HepG2 (cell line): ENCODE results near the gene FKBP5. TPM values are rescaled to one million over a fixed set of nuclear protein-coding genes. Genes with fewer than 3 reads are reported as not detected.

Source experiments
- AGO1 ChIP-seq: fragments of 200-400 bp; formaldehyde crosslinking; IDR thresholded peaks from 2 replicates; pipeline ENCODE4 v1.6.1; 2017; ENCODE audit warnings: mild to moderate bottlenecking, low read depth, low read length, moderate library complexity; ENCODE audit not compliant: poor library complexity, severe bottlenecking
- ATF2 ChIP-seq: sonication (generic); formaldehyde crosslinking; IDR thresholded peaks from 2 replicates; pipeline ENCODE4 v1.4.0; 2020; ENCODE audit warnings: missing genetic modification reagents
- ATF7 ChIP-seq, 2 experiments: fragments of 450-650 bp in 1 of 2; sonication (generic) in 1 of 2; formaldehyde crosslinking in 1 of 2; IDR thresholded peaks; 2 replicates each; pipeline versions ENCODE4 v1.4.0 to v1.6.1; 2016 to 2020; ENCODE audit warnings: antibody characterized with exemption in 1 of 2, mild to moderate bottlenecking in 1 of 2, missing genetic modification reagents in 1 of 2
- CENPX ChIP-seq: sonication (generic); formaldehyde crosslinking; IDR thresholded peaks from 2 replicates; pipeline ENCODE4 v1.9.0; 2021; ENCODE audit warnings: mild to moderate bottlenecking, missing genetic modification reagents, moderate library complexity
- ESRRA ChIP-seq: sonication (generic); formaldehyde crosslinking; IDR thresholded peaks from 2 replicates; pipeline ENCODE4 v1.5.1; 2020; ENCODE audit warnings: mild to moderate bottlenecking, low read depth, missing genetic modification reagents
- GABPB1 ChIP-seq: IDR thresholded peaks from 2 replicates; pipeline ENCODE4 v1.6.1; 2016; ENCODE audit warnings: mild to moderate bottlenecking, missing genetic modification reagents, moderate library complexity, missing compliant biosample characterization
- JUNB ChIP-seq: sonication (generic); formaldehyde crosslinking; IDR thresholded peaks from 2 replicates; pipeline ENCODE4 v1.8.0; 2022; ENCODE audit warnings: missing genetic modification reagents, mild to moderate bottlenecking, borderline replicate concordance
- NFATC3 ChIP-seq: sonication (generic); formaldehyde crosslinking; IDR thresholded peaks from 2 replicates; pipeline ENCODE4 v1.5.1; 2020; ENCODE audit warnings: mild to moderate bottlenecking, missing genetic modification reagents
- PAX8 ChIP-seq: sonication (generic); formaldehyde crosslinking; IDR thresholded peaks from 2 replicates; pipeline ENCODE4 v1.8.0; 2022; ENCODE audit warnings: mild to moderate bottlenecking, missing genetic modification reagents, borderline replicate concordance
- PRDM4 ChIP-seq: sonication (generic); formaldehyde crosslinking; IDR thresholded peaks from 2 replicates; pipeline ENCODE4 v1.9.0; 2021; ENCODE audit warnings: missing genetic modification reagents, borderline replicate concordance
- SIN3A ChIP-seq: IDR thresholded peaks from 2 replicates; pipeline ENCODE4 v1.6.1; 2011; ENCODE audit warnings: low read depth, mild to moderate bottlenecking, control low read depth, low read length, borderline replicate concordance
- TP53 ChIP-seq: sonication (generic); formaldehyde crosslinking; conservative IDR thresholded peaks from 2 replicates; pipeline ENCODE4 v1.4.0; 2020; ENCODE audit warnings: missing genetic modification reagents
- WIZ ChIP-seq: sonication (generic); formaldehyde crosslinking; IDR thresholded peaks from 2 replicates; pipeline ENCODE4 v1.5.1; 2020; ENCODE audit warnings: mild to moderate bottlenecking, missing genetic modification reagents
- ZBTB1 ChIP-seq: sonication (generic); formaldehyde crosslinking; IDR thresholded peaks from 2 replicates; pipeline ENCODE4 v1.4.0; 2020; ENCODE audit warnings: missing genetic modification reagents, borderline replicate concordance
- ZNF264 ChIP-seq: sonication (generic); formaldehyde crosslinking; IDR thresholded peaks from 2 replicates; pipeline ENCODE4 v1.4.0; 2020; ENCODE audit warnings: missing genetic modification reagents
- ZNF572 ChIP-seq: sonication (generic); formaldehyde crosslinking; IDR thresholded peaks from 2 replicates; pipeline ENCODE4 v1.5.1; 2020; ENCODE audit warnings: mild to moderate bottlenecking, missing genetic modification reagents
- polyA plus RNA-seq, 8 experiments: library from polyadenylated mRNA; depleted of rRNA in 3 of 8; stranded (reverse) in 7 of 8; unstranded in 1 of 8; fragments of >200 nt; fragmentation: Illumina TruSeq in 4 of 8; extraction: Trizol in 4 of 8; gene quantifications; 2 replicates each; pipeline versions ENCODE4 v1.2.1 to v1.2.3, GENCODE V29; 2011 to 2016; ENCODE audit warnings: low read depth in 4 of 8, missing spikeins in 1 of 8, mixed read lengths in 1 of 8; ENCODE audit not compliant: insufficient read depth in 1 of 8
- total RNA-seq, 5 experiments: library from RNA; depleted of rRNA; stranded (reverse); fragments of >200 nt; fragmentation: Illumina TruSeq; extraction: Trizol; gene quantifications; 2 replicates each; pipeline ENCODE4 v1.2.3, GENCODE V29; 2016; ENCODE audit warnings: low read depth in 1 of 5
- TF ChIP-seq, protein P1 (sequence below): sonication (generic); formaldehyde crosslinking; IDR thresholded peaks from 2 replicates; pipeline ENCODE4 v1.4.0; 2020; ENCODE audit warnings: missing genetic modification reagents, borderline replicate concordance
- TF ChIP-seq, protein P2 (sequence below): IDR thresholded peaks from 2 replicates; pipeline ENCODE4 v1.6.1; 2018; ENCODE audit warnings: missing genetic modification reagents, mild to moderate bottlenecking, missing compliant biosample characterization
- TF ChIP-seq, protein P3 (sequence below): sonication (generic); formaldehyde crosslinking; IDR thresholded peaks from 2 replicates; pipeline ENCODE4 v1.4.0; 2020; ENCODE audit warnings: mild to moderate bottlenecking, missing genetic modification reagents

FKBP5 gene
- total and polyA plus RNA-seq, 2 of the 13 experiments (the other 11 are each of a cell fraction or from before 2014, with no cell fraction given): 8.0 to 17.4 TPM

- TF ChIP-seq, protein P1, sequence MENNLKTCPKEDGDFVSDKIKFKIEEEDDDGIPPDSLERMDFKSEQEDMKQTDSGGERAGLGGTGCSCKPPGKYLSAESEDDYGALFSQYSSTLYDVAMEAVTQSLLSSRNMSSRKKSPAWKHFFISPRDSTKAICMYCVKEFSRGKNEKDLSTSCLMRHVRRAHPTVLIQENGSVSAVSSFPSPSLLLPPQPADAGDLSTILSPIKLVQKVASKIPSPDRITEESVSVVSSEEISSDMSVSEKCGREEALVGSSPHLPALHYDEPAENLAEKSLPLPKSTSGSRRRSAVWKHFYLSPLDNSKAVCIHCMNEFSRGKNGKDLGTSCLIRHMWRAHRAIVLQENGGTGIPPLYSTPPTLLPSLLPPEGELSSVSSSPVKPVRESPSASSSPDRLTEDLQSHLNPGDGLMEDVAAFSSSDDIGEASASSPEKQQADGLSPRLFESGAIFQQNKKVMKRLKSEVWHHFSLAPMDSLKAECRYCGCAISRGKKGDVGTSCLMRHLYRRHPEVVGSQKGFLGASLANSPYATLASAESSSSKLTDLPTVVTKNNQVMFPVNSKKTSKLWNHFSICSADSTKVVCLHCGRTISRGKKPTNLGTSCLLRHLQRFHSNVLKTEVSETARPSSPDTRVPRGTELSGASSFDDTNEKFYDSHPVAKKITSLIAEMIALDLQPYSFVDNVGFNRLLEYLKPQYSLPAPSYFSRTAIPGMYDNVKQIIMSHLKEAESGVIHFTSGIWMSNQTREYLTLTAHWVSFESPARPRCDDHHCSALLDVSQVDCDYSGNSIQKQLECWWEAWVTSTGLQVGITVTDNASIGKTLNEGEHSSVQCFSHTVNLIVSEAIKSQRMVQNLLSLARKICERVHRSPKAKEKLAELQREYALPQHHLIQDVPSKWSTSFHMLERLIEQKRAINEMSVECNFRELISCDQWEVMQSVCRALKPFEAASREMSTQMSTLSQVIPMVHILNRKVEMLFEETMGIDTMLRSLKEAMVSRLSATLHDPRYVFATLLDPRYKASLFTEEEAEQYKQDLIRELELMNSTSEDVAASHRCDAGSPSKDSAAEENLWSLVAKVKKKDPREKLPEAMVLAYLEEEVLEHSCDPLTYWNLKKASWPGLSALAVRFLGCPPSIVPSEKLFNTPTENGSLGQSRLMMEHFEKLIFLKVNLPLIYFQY (CRISPR knock-in tag): no peak
- TF ChIP-seq PRDM4 (CRISPR knock-in tag) (no peak), TP53 (CRISPR knock-in tag) (no peak), GABPB1 (CRISPR knock-in tag) (0 out of 2 replicates have a peak, but pooled peaks have one; percentile 24), SIN3A (no peak), ESRRA (CRISPR knock-in tag) (no peak), PAX8 (no peak), NFATC3 (CRISPR knock-in tag) (no peak), AGO1 (no peak), WIZ (CRISPR knock-in tag) (no peak), ATF2 (CRISPR knock-in tag) (no peak), ATF7 (IDR thresholded peaks at IDR 0.05) (no peak), ATF7 (CRISPR knock-in tag; IDR thresholded peaks at IDR 0.05) (no peak), ZNF264 (CRISPR knock-in tag) (no peak), ZNF572 (no peak), CENPX (no peak), JUNB (CRISPR knock-in tag) (no peak), ZBTB1 (CRISPR knock-in tag) (no peak)
- TF ChIP-seq, protein P2, sequence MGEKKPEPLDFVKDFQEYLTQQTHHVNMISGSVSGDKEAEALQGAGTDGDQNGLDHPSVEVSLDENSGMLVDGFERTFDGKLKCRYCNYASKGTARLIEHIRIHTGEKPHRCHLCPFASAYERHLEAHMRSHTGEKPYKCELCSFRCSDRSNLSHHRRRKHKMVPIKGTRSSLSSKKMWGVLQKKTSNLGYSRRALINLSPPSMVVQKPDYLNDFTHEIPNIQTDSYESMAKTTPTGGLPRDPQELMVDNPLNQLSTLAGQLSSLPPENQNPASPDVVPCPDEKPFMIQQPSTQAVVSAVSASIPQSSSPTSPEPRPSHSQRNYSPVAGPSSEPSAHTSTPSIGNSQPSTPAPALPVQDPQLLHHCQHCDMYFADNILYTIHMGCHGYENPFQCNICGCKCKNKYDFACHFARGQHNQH (CRISPR knock-in tag): no peak
- TF ChIP-seq, protein P3, sequence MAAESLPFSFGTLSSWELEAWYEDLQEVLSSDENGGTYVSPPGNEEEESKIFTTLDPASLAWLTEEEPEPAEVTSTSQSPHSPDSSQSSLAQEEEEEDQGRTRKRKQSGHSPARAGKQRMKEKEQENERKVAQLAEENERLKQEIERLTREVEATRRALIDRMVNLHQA: no peak
Measured at GRCh38 chr6:35728683-35729678, 40.3 kb upstream of the FKBP5 start (continued).
